Measurements from ENCODE around the gene NCOA7. TPM values are rescaled to one million over a fixed set of nuclear protein-coding genes. Genes with fewer than 3 reads are reported as not detected.

Gene NCOA7
- total RNA-seq, 2 donors from 2014 or later: 11.4 to 15.2 TPM

- Histone ChIP-seq H3K9ac (ENCODE audit: extremely low read depth, low read length, poor library complexity, severe bottlenecking) (no peak overlapping the region), H3K27me3 (ENCODE audit: control insufficient read depth, insufficient read depth, low read length, poor library complexity, severe bottlenecking) (no peaks in the 10 kb centered on the region), H3K9me3 (ENCODE audit: control insufficient read depth, low read length) (no peaks in the 10 kb centered on the region), H3K4me3 (ENCODE audit: low read length) (no peak overlapping the region), H3K4me1 (ENCODE audit: control insufficient read depth, insufficient read depth, low read length) (peaks cover 1% of the 10 kb centered on the region), H3K36me3 (ENCODE audit: control insufficient read depth, insufficient read depth, low read length) (peaks cover 28% of the 10 kb centered on the region), H3K27ac (ENCODE audit: low read depth, low read length) (no peak overlapping the region)
- H3K27ac Mint-ChIP-seq: no peak overlapping the region
- H3K36me3 Mint-ChIP-seq (ENCODE audit: low read depth): peaks cover 3% of the 10 kb centered on the region
- no peak for TF ChIP-seq CTCF (conservative IDR thresholded peaks at IDR 0.05)
- DNase-seq: no peak
- H3K27me3 Mint-ChIP-seq (ENCODE audit: insufficient read depth): no peaks in the 10 kb centered on the region
- H3K4me1 Mint-ChIP-seq: peaks cover 2% of the 10 kb centered on the region
- WGBS, 2 experiments (ENCODE audit: insufficient coverage in 1 of 2, insufficient read length in 1 of 2): 86 to 100% methylated on average over 1 to 2 of the region's 2 CpGs
- no peaks in the 10 kb centered on the region for H3K9me3 Mint-ChIP-seq
- no peak overlapping the region for H3K4me3 Mint-ChIP-seq
These were observed 133.4 kb downstream of the NCOA7 start for GRCh38 chr6:125924169-125924568.

- Histone ChIP-seq H3K4me3 (ENCODE audit: low read length) (no peak overlapping the region), H3K27ac (ENCODE audit: low read depth, low read length) (no peak overlapping the region), H3K9ac (ENCODE audit: extremely low read depth, low read length, poor library complexity, severe bottlenecking) (no peak overlapping the region), H3K36me3 (ENCODE audit: control insufficient read depth, insufficient read depth, low read length) (peaks cover 28% of the 10 kb centered on the region), H3K9me3 (ENCODE audit: control insufficient read depth, low read length) (no peaks in the 10 kb centered on the region), H3K27me3 (ENCODE audit: control insufficient read depth, insufficient read depth, low read length, poor library complexity, severe bottlenecking) (no peaks in the 10 kb centered on the region), H3K4me1 (ENCODE audit: control insufficient read depth, insufficient read depth, low read length) (no peaks in the 10 kb centered on the region)
- DNase-seq: no peak
- no peaks in the 10 kb centered on the region for H3K4me1 Mint-ChIP-seq
- no peak for TF ChIP-seq CTCF (conservative IDR thresholded peaks at IDR 0.05)
- no peak overlapping the region for H3K4me3 Mint-ChIP-seq
- H3K36me3 Mint-ChIP-seq (ENCODE audit: low read depth): peaks cover 3% of the 10 kb centered on the region
- no peak overlapping the region for H3K27ac Mint-ChIP-seq
- H3K9me3 Mint-ChIP-seq: no peaks in the 10 kb centered on the region
- no peaks in the 10 kb centered on the region for H3K27me3 Mint-ChIP-seq (ENCODE audit: insufficient read depth)
- WGBS, 2 experiments (ENCODE audit: insufficient coverage in 1 of 2, insufficient read length in 1 of 2): 93 to 100% methylated on average over 1 to 2 of the region's 2 CpGs
These were observed 134.1 kb downstream of the NCOA7 start for GRCh38 chr6:125924697-125925358.

- Histone ChIP-seq H3K27me3 (ENCODE audit: control insufficient read depth, insufficient read depth, low read length, poor library complexity, severe bottlenecking) (no peaks in the 10 kb centered on the region), H3K36me3 (ENCODE audit: control insufficient read depth, insufficient read depth, low read length) (peaks cover 24% of the 10 kb centered on the region), H3K4me3 (ENCODE audit: low read length) (no peak overlapping the region), H3K4me1 (ENCODE audit: control insufficient read depth, insufficient read depth, low read length) (no peaks in the 10 kb centered on the region), H3K9me3 (ENCODE audit: control insufficient read depth, low read length) (no peaks in the 10 kb centered on the region), H3K9ac (ENCODE audit: extremely low read depth, low read length, poor library complexity, severe bottlenecking) (no peak overlapping the region), H3K27ac (ENCODE audit: low read depth, low read length) (no peak overlapping the region)
- DNase-seq: no peak
- Mint-ChIP-seq H3K27ac (no peak overlapping the region), H3K4me3 (no peak overlapping the region), H3K4me1 (no peaks in the 10 kb centered on the region), H3K36me3 (ENCODE audit: low read depth) (peaks cover 3% of the 10 kb centered on the region), H3K27me3 (ENCODE audit: insufficient read depth) (no peaks in the 10 kb centered on the region), H3K9me3 (no peaks in the 10 kb centered on the region)
- no peak for TF ChIP-seq CTCF (conservative IDR thresholded peaks at IDR 0.05)
- WGBS, 2 experiments (ENCODE audit: insufficient coverage in 1 of 2, insufficient read length in 1 of 2): 80 to 92% methylated on average over 1 to 2 of the region's 3 CpGs
These were observed 136.0 kb downstream of the NCOA7 start for GRCh38 chr6:125926711-125927110.
